ENCODE measurements around the gene OR2T35. TPM values are rescaled to one million over a fixed set of nuclear protein-coding genes. Genes with fewer than 3 reads are reported as not detected.

Gene OR2T35
- total and polyA plus RNA-seq, 2 donors (not counting 3 experiments of a cell fraction or from before 2014, with no cell fraction given): not detected

- no TSS peak for BruUV-seq (replicated peaks)
- Histone ChIP-seq H3K4me2 (ENCODE audit: insufficient read depth, low read length) (no peak within 1 kb of the TSS), H3K9me1 (replicated peaks; ENCODE audit: control insufficient read depth, extremely low read depth, insufficient read depth, low read length) (no peaks in the 10 kb centered on the region), H4K20me1 (replicated peaks; ENCODE audit: control insufficient read depth, extremely low read depth, insufficient read depth, low read length) (no peaks in the 10 kb centered on the region), H3K36me3 (ENCODE audit: control insufficient read depth in 2 of 2, extremely low read depth in 1 of 2, insufficient read depth in 2 of 2, low read length in 2 of 2) (no peaks in the 10 kb centered on the region), H3K27me3 (ENCODE audit: control insufficient read depth in 2 of 2, insufficient read depth in 2 of 2, low read length in 2 of 2) (no peaks in the 10 kb centered on the region), H3K79me2 (ENCODE audit: control insufficient read depth, insufficient read depth, low read length) (no peaks in the 10 kb centered on the region), H3K4me1 (ENCODE audit: control insufficient read depth, extremely low read depth, insufficient read depth, low read length) (no peaks in the 10 kb centered on the region), H3K9me3 (replicated peaks; ENCODE audit: control insufficient read depth, insufficient read depth, low read length) (peaks cover 2% of the 10 kb centered on the region), H3K9ac (replicated peaks; ENCODE audit: extremely low read depth, insufficient read depth, low read length) (no peak within 1 kb of the TSS), H3K27ac (ENCODE audit: insufficient read depth, low read depth, low read length) (no peak within 1 kb of the TSS), H3K4me3 (replicated peaks in 1 of 3; ENCODE audit: insufficient read depth in 1 of 3, low read depth in 1 of 3, low read length in 3 of 3) (no peak within 1 kb of the TSS), H2AFZ (ENCODE audit: low read depth, low read length) (no peak within 1 kb of the TSS)
- no peak for TF ChIP-seq GATA2 (IDR thresholded peaks at IDR 0.05; ENCODE audit: insufficient read depth, insufficient read length, low read depth, low read length)
- TF ChIP-seq POLR2AphosphoS5 (IDR thresholded peaks at IDR 0.05; ENCODE audit: insufficient read depth, low read depth, low read length): no peak
- TF ChIP-seq, protein P1, sequence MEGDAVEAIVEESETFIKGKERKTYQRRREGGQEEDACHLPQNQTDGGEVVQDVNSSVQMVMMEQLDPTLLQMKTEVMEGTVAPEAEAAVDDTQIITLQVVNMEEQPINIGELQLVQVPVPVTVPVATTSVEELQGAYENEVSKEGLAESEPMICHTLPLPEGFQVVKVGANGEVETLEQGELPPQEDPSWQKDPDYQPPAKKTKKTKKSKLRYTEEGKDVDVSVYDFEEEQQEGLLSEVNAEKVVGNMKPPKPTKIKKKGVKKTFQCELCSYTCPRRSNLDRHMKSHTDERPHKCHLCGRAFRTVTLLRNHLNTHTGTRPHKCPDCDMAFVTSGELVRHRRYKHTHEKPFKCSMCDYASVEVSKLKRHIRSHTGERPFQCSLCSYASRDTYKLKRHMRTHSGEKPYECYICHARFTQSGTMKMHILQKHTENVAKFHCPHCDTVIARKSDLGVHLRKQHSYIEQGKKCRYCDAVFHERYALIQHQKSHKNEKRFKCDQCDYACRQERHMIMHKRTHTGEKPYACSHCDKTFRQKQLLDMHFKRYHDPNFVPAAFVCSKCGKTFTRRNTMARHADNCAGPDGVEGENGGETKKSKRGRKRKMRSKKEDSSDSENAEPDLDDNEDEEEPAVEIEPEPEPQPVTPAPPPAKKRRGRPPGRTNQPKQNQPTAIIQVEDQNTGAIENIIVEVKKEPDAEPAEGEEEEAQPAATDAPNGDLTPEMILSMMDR (IDR thresholded peaks at IDR 0.05; ENCODE audit: extremely low read depth in 1 of 2, insufficient read depth in 1 of 2, low read depth in 1 of 2, low read length in 2 of 2): no peak
- no peak for TF ChIP-seq EZH2 (IDR thresholded peaks at IDR 0.05; ENCODE audit: borderline replicate concordance, low read depth, low read length, severe bottlenecking)
- TF ChIP-seq FOS (IDR thresholded peaks at IDR 0.05; ENCODE audit: borderline replicate concordance, insufficient read depth, low read length): no peak
- ChIA-PET POLR2A (no interaction called here), CTCF (no interaction called here)
- no peak for FAIRE-seq
- intact Hi-C loops (cut with micrococcal nuclease) (no loop called here), dilution Hi-C loops (cut with MboI; ENCODE audit: extremely low pct_ligation_motif_present, low sequenced_read_pairs) (no loop called here)
- DNase-seq (ENCODE audit: low read depth, low spot score): no peak
Observed at GRCh38 chr1:248597589-248597988, 47.5 kb downstream of the OR2T35 start, which contains the start of gene OR2T10. OR2T10 (minus strand) TSS chr1:248597700; CDS start chr1:248593768, 3,932 bp downstream.

GRCh38 chr1:248596615-248597014, 48.5 kb downstream of the OR2T35 start:
- DNase-seq (ENCODE audit: low read depth, low spot score) (no peak), FAIRE-seq (no peak)
- no peaks in the 10 kb centered on the region for H3K79me2 ChIP-seq (ENCODE audit: control insufficient read depth, insufficient read depth, low read length)
- no peak overlapping the region for H3K4me3 ChIP-seq (replicated peaks in 1 of 3; ENCODE audit: insufficient read depth in 1 of 3, low read depth in 1 of 3, low read length in 3 of 3)
- H3K27ac ChIP-seq (ENCODE audit: insufficient read depth, low read depth, low read length): no peak overlapping the region
- TF ChIP-seq GATA2 (IDR thresholded peaks at IDR 0.05; ENCODE audit: insufficient read depth, insufficient read length, low read depth, low read length) (no peak), JUN (IDR thresholded peaks at IDR 0.05; ENCODE audit: borderline replicate concordance, insufficient read depth, insufficient read length, low read depth) (no peak), POLR2AphosphoS5 (IDR thresholded peaks at IDR 0.05; ENCODE audit: insufficient read depth, low read depth, low read length) (no peak), POLR2A (IDR thresholded peaks at IDR 0.05; ENCODE audit: low read depth, low read length) (no peak), EZH2 (IDR thresholded peaks at IDR 0.05; ENCODE audit: borderline replicate concordance, low read depth, low read length, severe bottlenecking) (no peak), MYC (IDR thresholded peaks at IDR 0.05; ENCODE audit: low read depth, low read length) (no peak)
- TF ChIP-seq, protein P2, sequence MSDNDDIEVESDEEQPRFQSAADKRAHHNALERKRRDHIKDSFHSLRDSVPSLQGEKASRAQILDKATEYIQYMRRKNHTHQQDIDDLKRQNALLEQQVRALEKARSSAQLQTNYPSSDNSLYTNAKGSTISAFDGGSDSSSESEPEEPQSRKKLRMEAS (IDR thresholded peaks at IDR 0.05; ENCODE audit: insufficient read depth, insufficient read length): no peak
- CTCF ChIA-PET: no interaction called here
- no peak overlapping the region for H2AFZ ChIP-seq (ENCODE audit: low read depth, low read length)
- H3K4me2 ChIP-seq (ENCODE audit: insufficient read depth, low read length): no peak overlapping the region
- H3K9me3 ChIP-seq (replicated peaks; ENCODE audit: control insufficient read depth, insufficient read depth, low read length): peaks cover 2% of the 10 kb centered on the region
- H3K4me1 ChIP-seq (ENCODE audit: control insufficient read depth, extremely low read depth, insufficient read depth, low read length): no peaks in the 10 kb centered on the region
- intact Hi-C loops (cut with micrococcal nuclease) (no loop called here), dilution Hi-C loops (cut with MboI; ENCODE audit: extremely low pct_ligation_motif_present, low sequenced_read_pairs) (no loop called here)
- BruUV-seq (replicated peaks): no TSS peak
- POLR2A ChIA-PET: no interaction called here
- H4K20me1 ChIP-seq (replicated peaks; ENCODE audit: control insufficient read depth, extremely low read depth, insufficient read depth, low read length): no peaks in the 10 kb centered on the region
- no peak overlapping the region for H3K9ac ChIP-seq (replicated peaks; ENCODE audit: extremely low read depth, insufficient read depth, low read length)
- no peaks in the 10 kb centered on the region for H3K9me1 ChIP-seq (replicated peaks; ENCODE audit: control insufficient read depth, extremely low read depth, insufficient read depth, low read length)
- no peaks in the 10 kb centered on the region for H3K36me3 ChIP-seq (ENCODE audit: control insufficient read depth in 2 of 2, extremely low read depth in 1 of 2, insufficient read depth in 2 of 2, low read length in 2 of 2)
- no peaks in the 10 kb centered on the region for H3K27me3 ChIP-seq (ENCODE audit: control insufficient read depth in 2 of 2, insufficient read depth in 2 of 2, low read length in 2 of 2)
